ENCODE data around the gene ALG12. TPM values are rescaled to one million over a fixed set of nuclear protein-coding genes. Genes with fewer than 3 reads are reported as not detected.

Gene ALG12
- polyA plus RNA-seq (2012; ENCODE audit: insufficient read depth, insufficient read length) = 40.5 TPM

DNA sequence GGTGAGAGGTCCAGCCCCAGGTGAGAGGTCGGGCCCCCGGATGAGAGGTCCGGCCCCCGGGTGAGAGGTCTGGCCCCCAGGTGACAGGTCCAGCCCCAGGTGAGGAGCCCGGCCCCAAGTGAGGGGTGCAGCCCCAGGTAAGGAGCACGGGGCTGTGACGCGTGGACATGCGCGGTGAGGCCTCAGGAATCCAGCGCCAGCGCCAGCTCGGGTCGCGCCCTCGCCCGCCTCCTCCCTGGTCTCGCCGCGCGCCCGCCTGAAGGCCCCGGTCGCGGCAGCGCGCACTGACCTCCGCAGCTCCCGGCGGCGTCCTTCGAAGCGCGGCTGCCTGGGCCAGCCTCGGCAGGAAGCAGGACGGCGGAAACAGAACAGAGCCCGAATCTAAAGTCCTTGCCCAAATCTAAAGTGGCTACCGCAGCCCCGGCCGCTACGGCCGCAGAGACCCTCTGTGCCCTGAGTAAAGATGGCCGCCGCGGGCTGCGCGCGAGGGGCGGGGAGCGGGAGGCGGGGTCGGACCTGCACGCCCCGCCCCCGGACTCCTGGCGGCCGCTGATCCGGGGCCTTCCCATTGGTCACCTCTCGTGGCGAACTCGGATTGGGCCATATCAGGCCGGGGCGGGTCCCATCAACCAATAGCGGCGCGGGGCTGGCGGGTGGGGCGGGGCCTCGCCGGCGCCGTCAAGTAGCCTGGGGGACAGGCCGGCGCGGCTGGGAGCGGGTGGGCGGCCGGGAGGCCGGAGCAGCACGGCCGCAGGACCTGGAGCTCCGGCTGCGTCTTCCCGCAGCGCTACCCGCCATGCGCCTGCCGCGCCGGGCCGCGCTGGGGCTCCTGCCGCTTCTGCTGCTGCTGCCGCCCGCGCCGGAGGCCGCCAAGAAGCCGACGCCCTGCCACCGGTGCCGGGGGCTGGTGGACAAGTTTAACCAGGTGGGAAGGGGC lies at the start of gene ALG12, which contains the start of gene CRELD2:
Gene ALG12, minus strand, starts transcription at position 465 of the 937 bp plus-strand sequence. CDS start 4,673 bp downstream, outside the sequence.
Gene CRELD2, plus strand, starts transcription at position 661 of the 937 bp plus-strand sequence. Its CDS starts 136 bp downstream, at position 797.
- H3K4me3 ChIP-seq (ENCODE audit: low read length) = peak within 1 kb of the TSS; percentile 74

DNA sequence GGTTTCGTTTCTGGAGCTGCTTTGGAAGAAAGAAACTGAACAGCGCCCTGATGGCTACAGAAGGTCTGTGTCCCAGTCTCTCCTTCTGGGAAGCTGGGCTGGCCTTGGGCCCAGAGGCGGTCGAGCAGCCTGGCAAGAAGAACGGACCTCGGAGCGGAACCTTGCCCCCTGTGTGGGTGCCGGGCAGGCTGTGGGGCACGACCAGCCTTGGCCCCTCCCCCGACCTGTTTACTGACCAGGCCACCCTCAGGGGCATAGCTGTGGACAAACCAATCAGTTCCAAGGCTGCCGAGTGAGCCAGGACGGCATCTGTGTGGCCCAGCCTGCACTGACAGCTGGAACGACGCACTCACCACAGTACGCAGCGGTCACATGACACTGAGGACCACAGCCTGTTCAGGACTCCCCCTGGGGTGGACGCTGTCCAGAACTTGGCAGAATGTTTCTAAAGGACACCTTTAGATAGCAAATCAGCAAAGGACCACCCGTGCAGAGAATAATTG lies 49.5 kb upstream of the ALG12 start:
- DNase-seq (ENCODE audit: low read depth, low spot score) = no peak
- no peak overlapping the region for H3K4me3 ChIP-seq (ENCODE audit: low read length)

More for the DNA sequence above, at the start of gene ALG12, which contains the start of gene CRELD2:
- peak; percentile 89 for DNase-seq (ENCODE audit: low read depth, low spot score)

DNA sequence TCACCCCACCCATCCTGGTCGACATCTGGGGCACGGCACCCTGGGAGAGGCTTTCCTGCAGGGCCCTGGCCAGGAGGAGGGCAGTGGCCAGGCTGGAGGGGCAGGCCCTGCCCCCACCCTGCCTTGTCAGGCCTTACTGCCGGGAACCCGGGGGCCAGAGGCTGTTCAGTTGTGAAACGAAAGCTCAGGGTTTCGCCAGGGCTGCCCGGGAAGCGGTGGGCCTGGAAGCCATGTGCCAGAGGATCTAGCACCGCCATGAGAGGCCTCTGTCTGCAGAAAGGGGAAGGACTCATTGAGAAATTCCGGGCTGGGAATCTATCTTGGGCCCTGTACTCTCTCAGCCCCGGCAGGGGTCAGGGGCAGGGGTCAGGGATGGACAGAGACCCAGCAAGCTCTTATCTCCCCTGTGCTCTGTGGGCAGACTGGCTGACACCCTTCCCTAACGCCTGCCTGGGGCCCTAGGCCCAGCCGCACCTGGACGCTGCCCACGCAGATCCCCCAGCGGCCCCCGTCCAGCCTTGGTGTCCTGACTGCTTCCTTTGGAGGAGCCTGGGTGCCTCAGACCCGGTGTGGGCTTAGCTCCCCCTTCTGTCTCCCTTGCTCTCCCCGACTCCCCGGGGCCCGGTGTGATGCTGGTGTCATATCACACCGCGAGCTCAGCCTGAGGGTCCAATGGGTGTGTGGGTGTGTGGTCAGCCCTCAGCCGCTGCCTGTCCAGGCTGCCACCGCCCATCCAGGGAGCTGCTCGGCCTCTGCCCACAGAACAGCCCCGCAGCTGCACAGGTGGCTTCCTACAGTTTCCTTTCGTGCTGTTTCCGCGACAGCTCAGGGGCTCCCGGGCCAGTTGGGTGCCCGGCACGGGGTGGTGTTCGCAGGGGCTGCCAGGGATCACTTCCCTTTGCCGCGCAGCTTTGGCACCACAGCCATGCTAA lies 48.8 kb upstream of the ALG12 start:
- H3K4me3 ChIP-seq (ENCODE audit: low read length) = no peak overlapping the region
- no peak for DNase-seq (ENCODE audit: low read depth, low spot score)

DNA sequence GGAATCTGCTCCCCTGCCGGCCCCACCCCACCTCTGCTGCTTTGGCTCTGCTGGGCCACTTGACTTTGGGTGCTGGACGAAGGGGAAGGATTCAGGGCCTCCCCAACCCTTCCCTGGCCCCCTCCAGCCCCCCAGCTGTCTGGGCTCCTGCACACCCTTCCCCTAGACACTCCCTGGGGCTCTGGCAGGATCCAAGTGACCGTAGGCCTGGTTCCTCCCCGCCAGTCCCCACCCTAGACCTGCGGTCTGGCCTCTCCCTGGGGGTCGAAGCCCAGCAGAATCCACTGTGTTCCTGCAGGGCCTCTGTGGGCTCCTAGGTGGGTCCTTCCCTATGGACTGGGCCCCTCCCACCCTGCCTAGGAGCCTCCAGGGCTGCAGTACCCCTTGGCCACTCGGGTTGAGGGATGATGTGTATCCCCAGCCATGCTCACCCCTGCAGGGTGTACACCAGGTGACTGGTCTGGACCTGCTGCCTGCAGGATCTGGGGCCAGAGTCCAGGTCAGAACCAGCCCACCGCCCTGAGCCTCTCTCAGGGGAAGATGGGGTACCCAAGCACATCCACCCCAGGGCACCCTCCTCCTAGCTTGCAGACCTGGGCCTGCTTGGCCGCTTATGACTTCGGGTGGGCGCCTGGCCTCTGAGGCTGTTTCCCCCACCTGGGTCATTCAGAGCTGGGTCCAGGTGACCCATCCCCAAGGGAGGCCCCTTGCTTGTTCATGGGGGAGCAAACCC lies 48.0 kb upstream of the ALG12 start:
- H3K4me3 ChIP-seq (ENCODE audit: low read length) = no peak overlapping the region
- no peak for DNase-seq (ENCODE audit: low read depth, low spot score)

DNA sequence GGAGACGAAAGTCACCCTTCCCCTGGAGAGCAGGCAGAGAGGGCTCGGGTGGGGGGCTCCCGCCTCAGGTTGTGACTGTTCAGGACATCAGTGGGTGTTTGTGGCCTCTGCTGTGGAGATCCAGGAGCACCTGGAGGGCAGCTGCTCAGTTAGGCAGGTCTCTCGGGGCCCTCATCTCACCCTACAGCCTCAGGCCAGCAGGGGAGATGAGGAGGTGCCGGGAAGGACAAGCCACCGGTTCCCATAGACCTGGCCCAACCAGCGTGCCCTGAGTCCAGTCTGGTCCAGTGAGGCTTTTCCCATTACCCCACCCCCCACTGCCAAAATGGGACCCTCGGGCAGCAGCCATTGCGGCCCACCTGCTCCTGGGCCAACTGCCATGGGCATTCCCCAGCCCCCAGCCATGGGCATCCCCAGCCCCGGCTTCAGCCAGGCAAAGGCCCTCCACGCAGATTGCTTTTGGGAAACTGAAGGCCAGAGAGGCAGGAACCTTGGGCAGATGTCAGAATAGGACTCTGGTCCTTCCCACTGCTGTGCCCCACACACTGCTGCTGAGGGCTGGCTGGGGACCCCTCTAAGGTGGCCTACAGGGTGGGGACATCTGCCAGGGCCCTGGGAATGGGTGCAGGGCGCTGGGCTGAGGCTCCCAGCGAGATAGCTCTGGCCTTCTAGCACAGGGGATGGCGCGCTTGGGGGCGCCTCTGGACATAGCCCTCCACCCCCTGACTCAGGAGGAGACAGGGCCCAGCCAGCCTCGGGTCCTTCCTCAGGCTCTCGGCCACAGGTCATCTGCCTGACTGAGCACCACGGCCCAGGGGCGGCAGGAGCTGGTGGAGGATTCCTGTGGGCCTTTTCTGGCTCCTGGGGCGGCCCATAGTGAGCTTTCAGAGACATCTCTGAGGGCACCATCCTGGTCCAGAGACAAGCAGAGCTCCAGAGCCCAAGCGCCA lies 47.1 kb upstream of the ALG12 start:
- DNase-seq (ENCODE audit: low read depth, low spot score) = no peak

DNA sequence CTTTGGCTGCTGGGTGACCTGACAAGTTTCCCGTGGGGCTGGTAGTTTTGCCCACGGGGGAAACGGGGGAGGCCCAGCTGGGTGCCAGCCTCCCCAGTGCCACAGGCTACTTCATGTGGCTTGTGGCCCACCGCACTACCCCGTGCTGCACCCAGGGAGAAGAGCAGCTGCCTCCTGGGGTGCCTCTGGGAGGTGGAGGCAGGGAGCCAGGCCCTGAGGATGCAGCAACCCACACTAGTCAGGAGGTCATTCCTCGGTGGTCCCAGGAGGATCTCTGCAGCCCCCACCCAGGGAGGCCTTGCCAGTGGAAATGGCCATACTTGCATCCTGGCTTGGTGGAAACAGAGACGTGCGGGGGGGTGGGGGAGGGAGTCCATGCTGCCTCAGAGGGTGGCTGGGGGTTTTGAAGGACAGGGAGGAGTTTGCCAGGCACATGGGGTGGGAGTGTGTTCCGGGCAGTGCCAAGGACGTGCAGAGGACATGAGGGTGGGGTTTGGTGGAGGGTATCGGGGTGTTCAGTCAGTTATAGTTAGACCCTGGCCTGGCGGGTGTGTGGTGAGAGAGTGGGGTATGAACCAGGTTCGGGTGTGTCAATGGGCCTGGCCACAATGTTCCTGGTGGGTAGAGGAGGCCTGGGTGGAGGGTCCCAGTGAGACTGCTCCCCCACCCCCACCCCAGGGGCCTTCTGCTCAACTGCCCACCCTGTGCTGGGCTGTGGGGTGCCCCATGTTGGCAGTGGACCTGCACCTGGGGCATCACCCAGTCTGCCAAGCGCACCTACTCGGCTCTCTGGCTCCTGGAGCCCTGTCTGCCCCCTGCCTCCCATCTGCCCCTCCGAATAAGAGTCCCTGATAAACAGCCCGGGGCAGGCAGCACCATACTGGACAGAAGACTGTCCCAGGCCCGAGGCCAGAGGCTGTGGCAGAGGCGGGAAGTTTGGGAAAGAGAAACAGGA lies 46.2 kb upstream of the ALG12 start:
- DNase-seq (ENCODE audit: low read depth, low spot score) = peak; percentile 71
- no peak overlapping the region for H3K4me3 ChIP-seq (ENCODE audit: low read length)

More for the DNA sequence above, 47.1 kb upstream of the ALG12 start:
- H3K4me3 ChIP-seq (ENCODE audit: low read length) = no peak overlapping the region

DNA sequence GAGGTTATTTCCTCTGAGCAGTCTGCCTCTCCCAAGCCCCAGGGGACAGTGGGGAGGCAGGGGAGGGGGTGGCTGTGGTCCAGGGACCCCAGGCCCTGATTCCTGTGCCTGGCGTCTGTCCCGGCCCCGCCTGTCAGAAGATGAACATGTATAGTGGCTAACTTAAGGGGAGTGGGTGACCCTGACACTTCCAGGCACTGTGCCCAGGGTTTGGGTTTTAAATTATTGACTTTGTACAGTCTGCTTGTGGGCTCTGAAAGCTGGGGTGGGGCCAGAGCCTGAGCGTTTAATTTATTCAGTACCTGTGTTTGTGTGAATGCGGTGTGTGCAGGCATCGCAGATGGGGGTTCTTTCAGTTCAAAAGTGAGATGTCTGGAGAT lies 45.4 kb upstream of the ALG12 start:
- peak; percentile 54 for DNase-seq (ENCODE audit: low read depth, low spot score)
- no peak overlapping the region for H3K4me3 ChIP-seq (ENCODE audit: low read length)

DNA sequence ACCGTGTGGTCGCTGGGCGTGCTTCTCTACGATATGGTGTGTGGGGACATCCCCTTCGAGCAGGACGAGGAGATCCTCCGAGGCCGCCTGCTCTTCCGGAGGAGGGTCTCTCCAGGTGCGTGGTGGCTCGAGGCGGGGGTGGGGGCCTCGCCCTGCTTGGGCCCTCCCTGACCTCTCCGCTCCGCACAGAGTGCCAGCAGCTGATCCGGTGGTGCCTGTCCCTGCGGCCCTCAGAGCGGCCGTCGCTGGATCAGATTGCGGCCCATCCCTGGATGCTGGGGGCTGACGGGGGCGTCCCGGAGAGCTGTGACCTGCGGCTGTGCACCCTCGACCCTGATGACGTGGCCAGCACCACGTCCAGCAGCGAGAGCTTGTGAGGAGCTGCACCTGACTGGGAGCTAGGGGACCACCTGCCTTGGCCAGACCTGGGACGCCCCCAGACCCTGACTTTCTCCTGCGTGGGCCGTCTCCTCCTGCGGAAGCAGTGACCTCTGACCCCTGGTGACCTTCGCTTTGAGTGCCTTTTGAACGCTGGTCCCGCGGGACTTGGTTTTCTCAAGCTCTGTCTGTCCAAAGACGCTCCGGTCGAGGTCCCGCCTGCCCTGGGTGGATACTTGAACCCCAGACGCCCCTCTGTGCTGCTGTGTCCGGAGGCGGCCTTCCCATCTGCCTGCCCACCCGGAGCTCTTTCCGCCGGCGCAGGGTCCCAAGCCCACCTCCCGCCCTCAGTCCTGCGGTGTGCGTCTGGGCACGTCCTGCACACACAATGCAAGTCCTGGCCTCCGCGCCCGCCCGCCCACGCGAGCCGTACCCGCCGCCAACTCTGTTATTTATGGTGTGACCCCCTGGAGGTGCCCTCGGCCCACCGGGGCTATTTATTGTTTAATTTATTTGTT lies 44.8 kb upstream of the ALG12 start:
- DNase-seq (ENCODE audit: low read depth, low spot score) = no peak
- no peak overlapping the region for H3K4me3 ChIP-seq (ENCODE audit: low read length)

DNA sequence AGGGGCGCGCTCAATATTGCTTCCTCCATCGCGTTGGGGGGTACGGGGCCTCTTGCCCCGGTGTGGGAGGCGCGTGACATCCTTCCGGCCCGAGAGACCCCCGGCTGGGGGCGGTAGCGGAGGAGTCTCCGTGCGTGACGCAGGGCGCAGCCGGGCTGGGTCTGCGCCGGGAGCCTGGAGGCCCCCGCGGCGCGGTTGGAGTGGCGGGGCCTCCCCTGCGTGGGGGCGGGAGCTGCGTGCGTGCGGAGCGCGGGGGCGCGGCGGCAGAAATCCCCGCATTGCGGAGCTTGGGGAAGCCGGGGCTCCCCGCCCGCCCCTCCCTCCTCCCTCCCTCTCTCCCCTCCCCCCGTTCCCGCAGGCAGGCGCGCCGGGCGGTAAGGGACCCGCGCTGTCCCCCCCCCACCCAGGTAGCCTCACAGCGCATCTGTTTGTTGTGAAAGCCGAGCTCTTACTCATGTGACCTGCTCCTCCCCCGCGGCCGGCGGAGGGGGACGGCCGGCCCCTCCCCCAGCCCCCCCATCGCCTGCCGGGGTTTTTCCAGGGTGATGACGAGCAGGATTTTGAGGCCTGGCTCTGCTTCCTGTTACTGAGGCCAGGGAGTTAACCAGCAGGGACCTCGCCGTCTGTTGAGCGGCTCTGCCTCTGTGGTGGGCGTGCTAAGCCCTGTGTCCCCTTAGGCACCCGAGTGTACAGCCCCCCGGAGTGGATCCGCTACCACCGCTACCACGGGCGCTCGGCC lies 43.9 kb upstream of the ALG12 start:
- no peak for DNase-seq (ENCODE audit: low read depth, low spot score)
- peak overlapping the region; percentile 59 for H3K4me3 ChIP-seq (ENCODE audit: low read length)

DNA sequence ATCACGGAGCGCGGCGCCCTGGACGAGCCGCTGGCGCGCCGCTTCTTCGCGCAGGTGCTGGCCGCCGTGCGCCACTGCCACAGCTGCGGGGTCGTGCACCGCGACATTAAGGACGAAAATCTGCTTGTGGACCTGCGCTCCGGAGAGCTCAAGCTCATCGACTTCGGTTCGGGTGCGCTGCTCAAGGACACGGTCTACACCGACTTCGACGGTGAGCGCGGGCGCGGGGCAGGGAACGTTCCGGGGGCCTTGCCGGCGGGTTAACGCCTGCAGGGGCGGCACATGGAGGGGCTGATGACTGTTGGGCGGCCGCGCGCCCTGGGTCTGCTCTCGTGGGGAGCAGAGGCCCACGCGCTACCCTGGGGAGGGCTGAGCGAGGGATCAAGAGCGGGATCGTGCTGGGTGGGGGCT lies 43.4 kb upstream of the ALG12 start:
- no peak for DNase-seq (ENCODE audit: low read depth, low spot score)

DNA sequence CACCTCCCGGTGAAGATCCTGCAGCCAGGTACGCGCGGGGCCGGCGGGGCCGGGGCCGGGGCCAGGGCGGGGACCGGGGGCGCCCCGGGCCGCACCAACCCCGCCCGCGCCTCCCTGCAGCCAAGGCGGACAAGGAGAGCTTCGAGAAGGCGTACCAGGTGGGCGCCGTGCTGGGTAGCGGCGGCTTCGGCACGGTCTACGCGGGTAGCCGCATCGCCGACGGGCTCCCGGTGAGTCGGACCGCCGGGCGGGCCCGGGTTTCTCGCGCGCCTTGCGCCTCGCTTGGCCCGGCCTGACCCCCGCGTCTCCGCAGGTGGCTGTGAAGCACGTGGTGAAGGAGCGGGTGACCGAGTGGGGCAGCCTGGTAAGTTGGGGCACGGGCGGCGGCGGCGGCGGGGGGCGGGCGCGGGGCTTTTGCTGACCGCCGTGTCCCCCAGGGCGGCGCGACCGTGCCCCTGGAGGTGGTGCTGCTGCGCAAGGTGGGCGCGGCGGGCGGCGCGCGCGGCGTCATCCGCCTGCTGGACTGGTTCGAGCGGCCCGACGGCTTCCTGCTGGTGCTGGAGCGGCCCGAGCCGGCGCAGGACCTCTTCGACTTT lies 42.9 kb upstream of the ALG12 start:
- H3K4me3 ChIP-seq (ENCODE audit: low read length) = peak overlapping the region; percentile 59
- no peak for DNase-seq (ENCODE audit: low read depth, low spot score)

More for the DNA sequence above, 43.4 kb upstream of the ALG12 start:
- H3K4me3 ChIP-seq (ENCODE audit: low read length) = peak overlapping the region; percentile 59

DNA sequence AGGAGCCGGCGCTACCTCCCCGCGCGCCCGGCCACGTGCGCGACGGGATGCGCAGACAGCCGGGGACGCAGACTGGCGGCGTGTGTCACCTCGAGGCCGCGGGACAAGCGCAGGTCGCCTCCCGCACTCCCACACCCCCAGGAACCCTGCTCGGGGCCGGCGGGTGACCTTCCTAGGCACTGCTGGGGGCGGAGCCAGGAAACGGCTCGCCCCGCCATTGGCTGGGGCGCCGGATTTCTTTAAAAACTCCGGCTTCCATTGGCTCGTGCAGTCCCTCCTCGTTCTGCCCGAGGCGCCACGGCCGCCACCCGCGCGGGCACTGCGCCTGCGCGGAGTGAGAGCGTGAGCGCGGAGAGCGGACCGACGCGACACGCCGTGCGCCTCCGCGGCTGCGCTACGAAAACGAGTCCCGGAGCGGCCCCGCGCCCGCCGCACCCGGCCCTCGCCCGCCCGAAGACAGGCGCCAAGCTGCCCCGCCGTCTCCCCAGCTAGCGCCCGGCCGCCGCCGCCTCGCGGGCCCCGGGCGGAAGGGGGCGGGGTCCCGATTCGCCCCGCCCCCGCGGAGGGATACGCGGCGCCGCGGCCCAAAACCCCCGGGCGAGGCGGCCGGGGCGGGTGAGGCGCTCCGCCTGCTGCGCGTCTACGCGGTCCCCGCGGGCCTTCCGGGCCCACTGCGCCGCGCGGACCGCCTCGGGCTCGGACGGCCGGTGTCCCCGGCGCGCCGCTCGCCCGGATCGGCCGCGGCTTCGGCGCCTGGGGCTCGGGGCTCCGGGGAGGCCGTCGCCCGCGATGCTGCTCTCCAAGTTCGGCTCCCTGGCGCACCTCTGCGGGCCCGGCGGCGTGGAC lies 42.1 kb upstream of the ALG12 start, which contains the start of gene PIM3:
Gene PIM3, plus strand, starts transcription at position 614 of the 846 bp plus-strand sequence. Its CDS starts 176 bp downstream, at position 790.
- peak within 1 kb of the TSS; percentile 62 for H3K4me3 ChIP-seq (ENCODE audit: low read length)
- peak; percentile 96 for DNase-seq (ENCODE audit: low read depth, low spot score)

DNA sequence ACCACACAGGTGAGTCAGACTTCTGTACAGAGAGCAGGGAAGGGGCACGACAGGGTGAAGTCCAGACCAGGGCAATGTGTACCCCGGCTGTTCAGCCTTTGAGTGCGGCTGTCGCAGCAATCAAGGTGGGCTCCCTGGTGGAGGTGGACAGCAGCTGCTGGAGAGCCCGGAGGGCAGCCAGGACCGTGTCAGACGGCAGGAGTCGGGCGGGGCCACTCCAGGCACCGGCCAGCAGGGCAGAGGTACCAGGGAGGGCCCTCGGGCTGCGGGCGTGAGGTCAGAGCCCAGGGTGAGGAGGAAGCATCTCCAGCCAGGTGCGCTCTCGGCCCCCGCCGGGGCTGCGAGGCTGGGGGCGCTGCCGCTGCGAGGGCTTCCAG lies 41.5 kb upstream of the ALG12 start:
- H3K4me3 ChIP-seq (ENCODE audit: low read length) = peak overlapping the region; percentile 62
- DNase-seq (ENCODE audit: low read depth, low spot score) = no peak
